Raji (cell line): ENCODE results near the gene MFSD6L.

Source experiments
- POLR2A ChIP-seq: IDR thresholded peaks from 2 replicates; pipeline ENCODE4 v1.6.1; 2011; ENCODE audit warnings: low read depth, low read length, control low read depth; ENCODE audit not compliant: insufficient read depth

Gene MFSD6L

DNA sequence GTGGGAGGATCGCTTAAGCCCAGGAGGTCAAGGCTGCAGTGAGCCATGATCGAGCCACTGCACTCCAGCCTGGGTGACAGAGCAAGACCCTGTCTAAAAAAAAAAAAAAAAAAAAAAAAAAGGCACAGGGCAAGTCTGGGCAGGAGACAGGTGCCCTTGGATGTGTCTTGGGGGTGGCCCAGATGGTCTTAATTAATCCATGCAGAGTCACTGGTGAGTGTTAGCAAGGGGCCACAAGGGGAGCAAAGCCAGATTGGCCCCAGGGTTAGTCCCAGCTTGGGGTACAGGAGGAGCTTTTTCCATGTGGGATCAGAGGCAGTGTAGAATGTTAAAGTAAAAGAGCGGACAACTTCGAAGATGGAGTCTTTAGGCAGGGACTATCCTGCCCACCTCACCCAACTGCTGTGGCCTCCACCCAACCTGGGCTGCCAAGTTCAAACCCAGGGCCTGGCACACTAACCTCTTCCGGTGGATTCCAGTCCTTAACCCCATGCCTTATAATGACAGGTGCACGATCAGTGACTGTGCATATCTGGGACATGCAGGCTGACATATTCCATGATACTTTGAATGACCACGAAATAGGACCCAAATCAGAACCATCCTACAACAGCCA, 32.2 kb upstream of the MFSD6L start:
- TF ChIP-seq POLR2A = no peak

- TF ChIP-seq POLR2A = no peak
Observed at GRCh38 chr17:8830141-8830540, 31.0 kb upstream of the MFSD6L start.

DNA sequence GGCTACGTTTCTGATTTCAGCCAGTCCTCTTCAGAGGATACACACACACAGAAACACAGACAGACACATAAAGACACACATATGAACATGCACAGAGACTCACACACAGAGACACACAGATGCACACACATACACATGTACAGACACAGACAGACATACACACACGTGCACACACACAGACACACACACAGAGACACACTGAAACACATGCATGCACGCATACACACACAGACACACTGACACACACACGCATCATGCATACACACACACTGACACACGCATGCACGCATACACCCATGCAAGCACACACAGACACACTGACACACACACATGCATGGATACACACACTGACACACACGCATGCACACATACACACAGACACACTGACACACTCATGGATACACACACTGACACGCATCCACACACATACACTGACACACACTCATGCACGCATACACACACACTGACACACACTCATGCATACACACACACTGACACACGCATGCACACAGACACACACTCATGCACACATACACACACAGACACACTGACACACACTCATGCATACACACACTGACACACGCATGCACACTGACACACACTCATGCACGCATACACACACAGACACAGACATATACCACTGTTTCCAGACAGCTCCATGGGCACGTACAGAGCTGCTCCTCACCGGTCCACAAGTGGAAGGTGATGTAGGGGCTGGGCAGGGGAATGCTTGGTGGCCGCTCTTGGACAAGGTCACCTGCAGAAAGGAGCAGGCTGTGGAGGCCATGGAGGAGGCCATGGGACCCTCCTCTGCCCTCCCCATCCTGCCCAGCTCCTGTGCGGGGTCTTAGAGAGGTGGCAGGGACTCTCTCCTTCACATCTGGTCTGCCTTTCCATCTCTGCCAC, 30.1 kb upstream of the MFSD6L start:
- no peak for TF ChIP-seq POLR2A

DNA sequence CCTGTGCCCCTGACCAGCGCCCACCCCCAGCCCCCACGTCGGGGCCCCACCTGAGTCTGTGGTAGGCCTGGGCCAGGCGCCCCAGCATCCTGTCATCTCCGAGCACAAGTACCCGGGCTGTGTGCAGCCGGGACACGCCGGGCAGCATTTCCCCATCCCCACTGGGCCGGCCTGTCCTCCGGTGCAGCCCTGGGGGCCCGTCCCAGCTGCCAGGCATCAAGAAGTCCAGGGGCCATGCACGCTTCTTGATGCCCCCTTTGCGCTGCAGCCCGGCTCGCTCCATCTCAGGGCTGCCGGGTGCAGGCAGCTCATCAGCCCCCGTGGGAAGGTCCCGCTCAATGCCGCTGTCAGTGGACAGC, 29.3 kb upstream of the MFSD6L start:
- TF ChIP-seq POLR2A = no peak

DNA sequence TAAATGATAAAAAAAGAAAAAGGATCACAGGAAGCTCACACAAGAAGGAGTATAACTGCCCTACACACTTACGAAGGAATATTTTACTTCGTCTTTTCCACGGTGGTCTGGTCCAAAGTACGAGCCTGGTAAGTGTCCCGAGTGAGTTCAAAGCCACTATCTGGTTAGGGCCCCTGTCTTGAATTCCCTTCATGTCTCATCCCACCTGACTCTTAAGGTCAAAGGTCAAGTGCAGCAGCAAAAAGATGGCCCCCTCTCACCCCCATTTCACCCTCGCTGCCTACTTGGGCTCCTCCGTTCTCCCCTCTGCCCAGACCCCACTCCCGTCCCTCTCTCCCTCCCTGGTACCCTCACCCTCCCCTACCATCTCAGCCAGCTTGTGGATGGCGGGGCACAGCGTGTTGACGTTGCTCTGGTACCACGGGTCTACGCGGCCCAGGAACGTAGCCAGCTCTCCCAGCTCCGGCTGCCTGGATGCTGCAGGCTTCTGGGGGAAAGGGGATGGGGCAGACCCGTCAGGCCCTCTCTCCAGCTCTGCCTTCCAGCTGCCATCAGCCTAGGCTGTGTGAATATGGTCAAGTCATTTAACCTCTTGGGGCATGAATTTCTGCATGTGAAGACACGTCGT, 27.8 kb upstream of the MFSD6L start:
- no peak for TF ChIP-seq POLR2A

- no peak for TF ChIP-seq POLR2A
Observed at GRCh38 chr17:8825802-8826201, 26.6 kb upstream of the MFSD6L start.

- no peak for TF ChIP-seq POLR2A
Observed at GRCh38 chr17:8823279-8823678, 24.1 kb upstream of the MFSD6L start.

- no peak for TF ChIP-seq POLR2A
Observed at GRCh38 chr17:8822401-8823035, 23.4 kb upstream of the MFSD6L start.

DNA sequence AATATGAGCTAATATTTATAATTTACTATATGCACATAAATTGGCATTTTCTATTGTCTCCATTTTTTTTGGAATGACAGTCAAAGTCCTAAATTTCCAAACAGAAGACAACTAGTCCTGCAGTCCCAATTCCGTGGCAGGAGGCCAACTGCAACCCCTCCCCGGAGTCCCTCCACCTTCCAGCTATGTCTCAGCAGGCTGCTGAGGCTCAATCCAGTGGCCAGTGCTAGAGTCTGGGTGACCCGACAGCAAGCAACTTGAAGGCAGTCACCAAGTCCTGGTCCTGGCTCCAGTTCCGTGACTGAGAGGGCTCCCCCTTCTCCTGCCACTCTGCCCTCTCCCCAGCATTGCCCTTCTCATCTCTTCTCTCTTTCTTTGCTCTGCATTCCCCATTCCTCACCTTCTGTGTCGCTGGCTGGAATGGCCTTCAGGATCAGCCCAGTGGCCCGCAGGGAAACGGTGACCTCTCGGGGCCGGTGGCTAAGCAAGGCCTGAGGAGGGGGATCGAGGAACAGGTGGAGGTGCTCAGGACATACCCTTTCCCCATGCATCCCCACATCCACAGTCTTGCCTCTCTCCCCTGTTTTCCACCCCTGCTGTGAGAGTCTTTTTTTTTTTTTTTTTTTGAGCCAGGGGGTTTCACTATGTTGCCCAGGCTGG, 22.4 kb upstream of the MFSD6L start:
- TF ChIP-seq POLR2A = no peak

- TF ChIP-seq POLR2A = no peak
Observed at GRCh38 chr17:8820311-8821010, 21.3 kb upstream of the MFSD6L start.

GRCh38 chr17:8818654-8819330, 19.6 kb upstream of the MFSD6L start:
- TF ChIP-seq POLR2A = no peak

GRCh38 chr17:8818047-8818446, 18.9 kb upstream of the MFSD6L start:
- TF ChIP-seq POLR2A = no peak

DNA sequence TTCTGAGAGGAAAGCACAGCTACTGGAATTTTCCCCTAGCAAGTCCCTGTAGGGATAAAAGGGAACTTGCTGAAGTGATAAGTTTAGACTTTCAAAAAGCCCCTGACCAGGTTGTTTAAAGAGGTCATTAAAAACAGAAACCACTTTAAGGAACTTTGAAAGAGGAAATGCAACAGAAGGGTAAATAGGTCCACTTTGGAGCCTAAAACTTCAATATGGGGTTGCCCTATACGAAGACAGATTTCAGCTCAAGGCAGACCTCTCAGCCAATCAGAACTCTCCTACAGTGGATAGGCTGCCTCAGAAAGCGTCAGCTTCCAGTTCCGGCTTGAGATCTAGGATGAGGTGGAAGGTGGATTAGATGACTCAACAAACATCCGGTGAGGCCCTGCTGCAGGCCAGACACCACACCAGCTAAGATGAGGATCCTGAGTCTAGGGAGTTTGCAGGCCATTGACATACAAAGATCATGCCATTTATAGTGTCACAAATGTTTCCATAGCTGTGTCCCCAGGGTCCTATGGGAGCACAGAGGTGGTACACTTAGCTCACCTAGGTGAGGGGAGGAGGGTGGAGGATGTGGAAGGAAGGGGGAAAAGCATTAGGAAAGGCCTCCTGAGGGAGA, 7.9 kb upstream of the MFSD6L start:
- TF ChIP-seq POLR2A = 0 out of 2 replicates have a peak, but pooled peaks have one; percentile 6
